ENCODE results near the gene AHCYL1.
"Not testable (repeated sequence)": the region's sequence is repeated elsewhere in the genome, so short reads cannot be mapped to it uniquely, and the experiment has no call there.

The AHCYL1 gene

DNA sequence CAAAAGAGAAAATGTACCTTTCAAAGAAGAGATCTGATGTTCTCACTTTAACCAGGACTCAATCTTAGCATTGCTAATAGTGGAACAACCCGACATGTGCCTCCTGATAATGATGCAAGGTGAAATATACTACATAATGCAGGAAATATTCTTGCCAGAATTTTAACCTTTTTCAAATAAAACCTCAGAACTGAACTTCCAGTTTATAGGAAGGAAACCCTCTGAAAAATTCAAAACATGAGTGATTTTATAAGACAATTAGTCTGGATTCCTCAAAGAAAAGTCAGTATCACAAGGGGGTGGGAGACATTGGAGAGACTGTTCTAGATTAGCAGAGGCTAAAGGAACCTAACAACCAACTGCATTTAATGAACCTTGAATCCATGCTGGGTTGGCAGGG lies 18.1 kb downstream of the AHCYL1 start:
- no peak for DNase-seq

DNA sequence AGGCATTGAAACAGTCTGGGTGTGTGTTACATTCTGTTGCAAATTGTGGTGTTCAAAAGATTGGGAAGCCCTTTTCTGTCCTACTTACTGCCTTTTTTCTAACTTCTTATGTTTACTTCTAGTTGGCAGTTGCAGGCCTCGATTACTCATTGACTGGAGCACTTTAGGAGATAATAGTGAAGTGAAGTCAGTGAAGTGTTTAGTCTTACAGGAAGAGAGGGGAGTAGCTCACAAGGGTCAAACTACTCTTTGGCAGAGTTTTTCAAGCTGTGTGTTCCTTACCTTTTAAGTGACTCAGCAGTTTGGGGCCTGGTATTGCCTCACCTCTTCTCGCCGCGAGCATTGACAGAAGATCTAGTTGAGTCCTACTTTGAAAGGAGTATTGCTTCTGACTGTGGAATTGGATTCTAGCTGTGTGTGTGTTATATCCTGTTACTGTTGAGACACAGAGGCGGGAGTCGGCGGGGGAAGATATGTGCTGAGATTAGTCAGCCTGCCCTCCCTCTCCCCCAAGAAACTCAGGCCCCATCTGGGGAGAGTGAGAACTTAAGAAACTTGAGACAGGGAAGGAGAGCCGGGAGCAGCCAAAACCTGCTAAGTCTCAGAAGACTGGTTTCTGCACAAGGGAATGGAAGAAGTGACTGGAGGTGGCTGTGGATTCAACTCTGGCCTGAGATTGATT lies 19.3 kb downstream of the AHCYL1 start:
- peak; percentile 45 for DNase-seq

GRCh38 chr1:110004583-110004982 lies 20.0 kb downstream of the AHCYL1 start:
- no peak for DNase-seq

GRCh38 chr1:110005971-110006370 lies 21.4 kb downstream of the AHCYL1 start:
- DNase-seq = no peak

DNA sequence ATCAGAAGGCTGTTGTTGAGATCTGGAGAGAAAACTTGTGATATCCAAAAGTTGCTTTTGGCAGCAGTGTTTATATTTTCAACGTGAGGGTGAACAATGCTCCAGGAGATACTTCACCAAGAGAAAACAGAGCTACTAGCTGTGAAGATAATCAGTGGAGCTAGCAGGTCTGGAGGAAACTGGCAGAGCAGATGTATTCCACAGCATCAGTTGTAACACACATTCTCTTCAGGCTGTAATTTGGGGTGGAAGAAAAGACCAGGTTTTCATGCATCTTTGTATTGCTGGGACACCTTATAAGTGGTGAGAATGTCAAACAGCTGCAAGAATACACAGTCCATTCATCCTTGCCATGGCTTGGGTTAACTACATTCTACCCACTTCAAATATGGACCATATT lies 22.0 kb downstream of the AHCYL1 start:
- no peak for DNase-seq

DNA sequence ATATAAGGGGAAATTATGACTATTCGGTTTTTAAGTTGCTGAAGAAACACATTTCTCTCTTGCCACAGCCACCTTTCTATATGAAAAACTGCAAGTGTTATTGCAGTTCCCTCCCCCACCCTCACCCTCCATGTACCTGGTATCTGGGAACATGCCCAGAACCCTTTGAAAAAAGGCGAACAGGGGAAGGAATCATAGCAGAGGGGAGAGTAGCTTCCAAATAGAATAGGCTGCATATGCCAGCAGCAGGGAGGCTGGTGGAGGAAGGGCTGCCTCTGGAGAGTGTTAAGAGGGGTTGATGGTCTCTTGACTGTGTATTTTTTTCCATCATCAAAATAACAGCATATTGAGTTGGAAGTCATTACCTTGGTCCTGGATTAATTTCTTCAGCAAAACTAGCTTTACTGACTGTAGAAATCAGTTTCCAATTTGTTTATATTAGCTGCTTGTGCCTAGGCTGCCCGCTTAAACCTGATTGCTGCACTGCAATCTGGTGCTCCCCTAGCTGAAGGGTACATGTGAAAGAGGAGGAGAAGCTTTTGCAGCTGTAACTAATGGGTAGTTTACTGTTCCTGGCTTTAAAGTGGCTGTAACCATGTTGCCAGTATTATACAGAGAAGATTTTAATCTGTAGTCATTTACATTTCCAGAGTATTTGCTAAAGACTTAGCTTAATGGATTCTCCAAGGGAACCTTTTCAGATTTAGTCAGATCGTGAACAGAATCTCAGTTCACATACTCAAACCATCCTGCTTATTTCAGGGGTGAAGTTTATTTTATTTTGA lies 22.7 kb downstream of the AHCYL1 start:
- no peak for DNase-seq

GRCh38 chr1:110008971-110009565 lies 24.5 kb downstream of the AHCYL1 start:
- no peak for DNase-seq

GRCh38 chr1:110011527-110012041 lies 27.0 kb downstream of the AHCYL1 start:
- DNase-seq = peak; percentile 27

- DNase-seq = no peak
Measured at GRCh38 chr1:110012100-110012780, 27.7 kb downstream of the AHCYL1 start.

GRCh38 chr1:110017792-110018191 lies 33.2 kb downstream of the AHCYL1 start:
- no peak for DNase-seq

DNA sequence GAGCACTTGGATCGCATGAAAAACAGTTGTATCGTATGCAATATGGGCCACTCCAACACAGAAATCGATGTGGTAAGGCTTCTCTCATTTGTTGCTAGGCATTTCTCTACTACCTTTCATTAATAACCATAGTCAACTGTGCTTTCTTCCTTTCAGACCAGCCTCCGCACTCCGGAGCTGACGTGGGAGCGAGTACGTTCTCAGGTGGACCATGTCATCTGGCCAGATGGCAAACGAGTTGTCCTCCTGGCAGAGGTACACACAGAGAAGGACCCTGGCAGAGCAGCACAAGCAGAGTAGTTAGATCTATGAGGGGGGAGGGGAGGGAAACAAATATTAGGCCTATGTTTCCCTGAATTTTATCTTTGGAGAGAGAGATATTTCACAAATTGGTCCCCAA lies 33.8 kb downstream of the AHCYL1 start:
- no peak for DNase-seq

- DNase-seq = no peak
Measured at GRCh38 chr1:110019770-110020169, 35.2 kb downstream of the AHCYL1 start.

DNA sequence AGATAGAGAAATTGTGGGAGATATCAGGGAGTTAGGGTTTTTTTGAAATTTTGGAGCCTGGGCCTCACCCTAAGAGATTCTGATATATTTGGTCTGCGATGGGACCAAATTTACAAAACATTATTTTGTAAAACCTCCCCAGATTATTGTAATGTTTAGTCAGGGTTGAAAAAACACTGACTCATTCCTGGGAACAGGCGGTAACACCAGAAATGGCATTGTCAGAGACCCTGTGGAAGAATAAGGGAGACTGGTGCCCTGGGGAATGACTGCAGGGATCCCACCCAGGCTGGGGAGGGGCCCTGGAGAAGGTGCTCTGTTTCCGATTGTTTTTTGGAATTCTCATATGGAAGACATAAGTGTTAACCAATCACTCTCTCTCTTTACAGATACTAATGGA lies 36.7 kb downstream of the AHCYL1 start:
- DNase-seq = no peak

DNA sequence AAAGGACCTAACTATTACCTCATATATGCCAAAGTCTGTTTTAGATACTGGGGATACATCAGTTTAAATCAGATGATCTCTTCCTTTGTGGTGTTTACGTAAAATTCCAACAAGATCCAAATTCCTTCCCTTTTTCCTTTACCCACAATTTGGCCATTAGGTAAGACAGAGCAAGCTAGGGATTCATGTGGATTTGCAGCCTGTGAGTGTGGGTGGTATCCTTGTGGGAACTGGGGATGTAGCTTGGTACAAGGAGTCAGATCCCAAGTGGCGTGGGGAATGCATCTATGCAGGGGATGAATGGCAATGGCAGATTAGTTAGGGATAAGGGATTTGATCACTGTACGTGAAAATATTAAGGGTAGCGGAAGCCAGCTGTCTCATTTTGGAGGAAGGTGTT lies 40.0 kb downstream of the AHCYL1 start:
- no peak for DNase-seq

- DNase-seq = not testable (repeated sequence)
Measured at GRCh38 chr1:110030687-110031086, 46.1 kb downstream of the AHCYL1 start.

- no peak for DNase-seq
Measured at GRCh38 chr1:110032327-110032726, 47.8 kb downstream of the AHCYL1 start.

GRCh38 chr1:110033421-110033820 lies 48.9 kb downstream of the AHCYL1 start:
- no peak for DNase-seq

- no peak for DNase-seq
Measured at GRCh38 chr1:110034040-110034450, 49.5 kb downstream of the AHCYL1 start.

DNA sequence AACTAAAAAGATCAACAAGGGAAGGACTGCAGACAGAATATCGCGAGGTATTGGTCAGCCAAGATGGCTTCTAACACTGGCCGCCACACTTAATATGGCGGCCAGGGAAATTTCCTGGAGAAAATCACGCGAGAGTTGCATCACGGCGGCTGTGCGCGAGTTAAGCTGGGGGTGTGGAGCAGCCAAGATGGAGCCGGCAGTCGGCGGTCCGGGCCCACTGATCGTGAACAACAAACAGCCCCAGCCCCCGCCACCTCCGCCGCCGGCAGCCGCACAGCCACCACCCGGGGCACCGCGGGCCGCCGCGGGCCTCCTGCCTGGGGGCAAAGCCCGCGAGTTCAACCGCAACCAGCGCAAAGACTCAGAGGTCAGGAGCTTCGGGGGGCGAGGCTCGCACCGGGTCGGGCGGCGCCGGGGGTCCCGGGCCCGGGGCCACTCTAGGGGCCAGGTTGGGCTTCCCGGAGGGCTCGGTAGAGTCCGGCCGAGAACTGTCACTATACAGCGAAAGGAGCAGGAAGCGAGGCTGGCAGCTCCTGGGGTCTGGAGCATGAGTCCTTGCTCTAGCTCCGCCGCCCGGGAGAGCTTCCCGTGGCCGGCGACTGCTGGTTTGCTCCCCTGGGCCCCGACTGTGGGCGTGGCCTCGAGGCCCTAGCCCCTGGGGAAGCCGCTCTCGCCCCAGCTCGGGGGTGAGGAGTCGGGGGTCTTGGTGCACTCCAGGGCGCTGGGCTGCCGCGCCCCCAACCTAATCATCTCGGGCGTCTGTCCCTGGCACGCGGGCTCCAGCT lies 50.1 kb downstream of the AHCYL1 start, which contains the start of gene STRIP1:
Gene STRIP1 (plus strand): TSS at position 174 of the 785 bp plus-strand sequence. CDS start 14 bp downstream, at position 188.
- peak; percentile 93 for DNase-seq

GRCh38 chr1:110035236-110035752 lies 50.7 kb downstream of the AHCYL1 start:
- no peak for DNase-seq

DNA sequence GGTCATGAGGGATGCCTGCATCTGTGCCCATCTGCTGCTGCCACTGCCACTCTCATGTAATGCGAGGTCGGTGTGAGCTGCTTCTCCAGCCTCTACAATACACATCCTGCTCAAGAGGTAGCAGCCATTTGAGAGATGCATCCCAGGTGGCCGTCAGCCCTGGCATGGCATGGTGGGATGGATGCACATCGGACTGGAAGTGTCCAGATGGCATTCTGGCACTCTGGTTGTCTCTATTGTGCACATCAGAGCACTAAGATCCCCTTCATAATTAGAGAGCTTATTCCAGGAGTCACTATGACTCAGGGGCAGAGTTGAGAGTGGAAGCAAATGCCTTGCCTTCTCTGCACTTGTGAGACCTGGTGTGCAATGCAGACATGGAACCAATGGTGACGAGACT lies 53.7 kb downstream of the AHCYL1 start:
- no peak for DNase-seq

DNA sequence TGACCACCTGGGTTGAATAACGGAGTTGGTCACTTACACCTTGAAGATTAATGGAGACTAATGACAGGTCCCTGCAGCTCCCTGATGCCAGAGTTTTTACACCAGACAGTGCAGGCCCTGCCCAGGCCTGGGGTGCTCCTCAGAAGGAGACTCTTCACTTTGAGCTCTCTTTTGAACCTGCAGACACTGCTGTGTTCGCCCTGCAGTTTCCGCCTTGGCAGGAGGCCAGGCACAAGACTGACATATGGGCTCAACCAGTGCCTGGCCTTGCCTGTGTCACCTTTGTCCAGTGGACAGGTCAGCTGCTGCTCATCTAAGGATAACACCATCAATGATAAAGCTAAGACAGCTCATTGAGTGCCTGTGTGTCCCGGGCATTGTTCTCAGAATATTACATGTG lies 55.1 kb downstream of the AHCYL1 start:
- DNase-seq = no peak

Measured in CD4-positive, alpha-beta T cell treated with Interleukin-17A for 4 hours (primary cell).